H9 (cell line): ENCODE results near the gene VPS26A. TPM values are rescaled to one million over a fixed set of nuclear protein-coding genes. Genes with fewer than 3 reads are reported as not detected.

Source experiments
- DNase-seq: peaks from one replicate; pipeline ENCODE4 v3.0.0-alpha.2; 2017
- H2AFZ ChIP-seq: one replicate; pipeline ENCODE4 v1.6.1; 2013; ENCODE audit warnings: mild to moderate bottlenecking, low read length, control low read depth, moderate library complexity
- H2AK5ac ChIP-seq: 2 replicates; pipeline ENCODE4 v1.6.1; 2013; ENCODE audit warnings: low read length, control low read depth, mixed read lengths; ENCODE audit not compliant: insufficient read length
- H2BK120ac ChIP-seq: one replicate; pipeline ENCODE4 v1.6.1; 2013; ENCODE audit warnings: low read depth, mild to moderate bottlenecking, low read length, control low read depth, inconsistent platforms; ENCODE audit not compliant: poor library complexity, severe bottlenecking
- H2BK12ac ChIP-seq: 2 replicates; pipeline ENCODE4 v1.6.1; 2013; ENCODE audit warnings: low read length, control low read depth, mixed read lengths, low read depth; ENCODE audit not compliant: insufficient read length
- H2BK15ac ChIP-seq: 2 replicates; pipeline ENCODE4 v1.6.1; 2013; ENCODE audit warnings: low read depth, low read length, control low read depth
- H2BK20ac ChIP-seq: one replicate; pipeline ENCODE4 v1.6.1; 2013; ENCODE audit warnings: low read depth, mild to moderate bottlenecking, low read length, control low read depth, inconsistent platforms; ENCODE audit not compliant: poor library complexity, severe bottlenecking
- H2BK5ac ChIP-seq: 2 replicates; pipeline ENCODE4 v1.6.1; 2013; ENCODE audit warnings: low read length, control low read depth, mixed read lengths; ENCODE audit not compliant: insufficient read length
- H3K14ac ChIP-seq: 2 replicates; pipeline ENCODE4 v1.6.1; 2013; ENCODE audit warnings: low read length, control low read depth; ENCODE audit not compliant: insufficient read depth
- H3K18ac ChIP-seq: 2 replicates; pipeline ENCODE4 v1.6.1; 2013; ENCODE audit warnings: low read depth, mild to moderate bottlenecking, mixed read lengths, low read length, control low read depth; ENCODE audit not compliant: insufficient read length
- H3K23ac ChIP-seq: 2 replicates; pipeline ENCODE4 v1.6.1; 2013; ENCODE audit warnings: low read length, control low read depth, mixed read lengths, low read depth; ENCODE audit not compliant: insufficient read length
- H3K23me2 ChIP-seq: 2 replicates; pipeline ENCODE4 v1.6.1; 2013; ENCODE audit warnings: low read depth, mild to moderate bottlenecking, mixed read lengths, low read length, control low read depth; ENCODE audit not compliant: insufficient read length, poor library complexity, severe bottlenecking
- H3K27ac ChIP-seq: 2 replicates; pipeline ENCODE4 v1.5.1; 2013; ENCODE audit warnings: low read length, control low read depth, mixed read lengths, low read depth; ENCODE audit not compliant: insufficient read length
- H3K27me3 ChIP-seq: 2 replicates; pipeline ENCODE4 v1.6.1; 2013; ENCODE audit warnings: low read length, control low read depth, inconsistent platforms; ENCODE audit not compliant: insufficient read depth
- H3K4ac ChIP-seq: 2 replicates; pipeline ENCODE4 v1.6.1; 2013; ENCODE audit warnings: low read depth, mild to moderate bottlenecking, control low read depth, inconsistent platforms, low read length, moderate library complexity
- H3K4me1 ChIP-seq: 2 replicates; pipeline ENCODE4 v1.6.1; 2013; ENCODE audit warnings: low read length, control low read depth, inconsistent platforms; ENCODE audit not compliant: insufficient read depth
- H3K4me2 ChIP-seq: 2 replicates; pipeline ENCODE4 v1.6.1; 2013; ENCODE audit warnings: low read length, control low read depth, mixed read lengths; ENCODE audit not compliant: insufficient read length, insufficient read depth
- H3K56ac ChIP-seq: 2 replicates; pipeline ENCODE4 v1.6.1; 2013; ENCODE audit warnings: low read depth, mild to moderate bottlenecking, mixed read lengths, low read length, control low read depth; ENCODE audit not compliant: insufficient read length
- H3K79me1 ChIP-seq: 2 replicates; pipeline ENCODE4 v1.6.1; 2013; ENCODE audit warnings: low read depth, mild to moderate bottlenecking, moderate library complexity, low read length, control low read depth, inconsistent platforms; ENCODE audit not compliant: insufficient read depth, poor library complexity, severe bottlenecking
- H3K79me2 ChIP-seq: 2 replicates; pipeline ENCODE4 v1.6.1; 2013; ENCODE audit warnings: low read length, control low read depth, inconsistent platforms; ENCODE audit not compliant: insufficient read depth
- H3K9ac ChIP-seq: 2 replicates; pipeline ENCODE4 v1.6.1; 2013; ENCODE audit warnings: low read length, control low read depth, mixed read lengths; ENCODE audit not compliant: insufficient read length; ENCODE audit errors: extremely low read depth
- H3K9me3 ChIP-seq: one replicate; pipeline ENCODE4 v1.6.1; 2013; ENCODE audit warnings: low read depth, low read length, inconsistent platforms; ENCODE audit not compliant: control insufficient read depth
- H3T11ph ChIP-seq: one replicate; pipeline ENCODE4 v1.6.1; 2013; ENCODE audit warnings: mild to moderate bottlenecking, low read length, control low read depth, inconsistent platforms
- H4K20me1 ChIP-seq: one replicate; pipeline ENCODE4 v1.6.1; 2013; ENCODE audit not compliant: control insufficient read depth, insufficient read length, insufficient read depth
- H4K5ac ChIP-seq: 2 replicates; pipeline ENCODE4 v1.6.1; 2013; ENCODE audit warnings: low read depth, mild to moderate bottlenecking, mixed read lengths, low read length, control low read depth; ENCODE audit not compliant: insufficient read length
- H4K8ac ChIP-seq: replicated peaks from 2 replicates; pipeline ENCODE4 v1.6.1; 2013; ENCODE audit warnings: low read length, control low read depth, mixed read lengths, low read depth; ENCODE audit not compliant: insufficient read length
- H4K91ac ChIP-seq: 2 replicates; pipeline ENCODE4 v1.6.1; 2013; ENCODE audit warnings: low read depth, mild to moderate bottlenecking, moderate library complexity, mixed read lengths, low read length, control low read depth; ENCODE audit not compliant: insufficient read length
- H3K27ac Mint-ChIP-seq, 3 experiments: 2 replicates in 2 of 3; 3 replicates in 1 of 3; pipeline ENCODE4 v1.8.0; 2020 to 2021; ENCODE audit warnings: mixed read lengths in 3 of 3, mild to moderate bottlenecking in 1 of 3, moderate library complexity in 1 of 3
- H3K27me3 Mint-ChIP-seq: 2 replicates; pipeline ENCODE4 v1.8.0; 2021; ENCODE audit warnings: low read depth, mild to moderate bottlenecking, moderate library complexity, mixed read lengths
- H3K36me3 Mint-ChIP-seq, 3 experiments: 2 replicates in 2 of 3; 3 replicates in 1 of 3; pipeline ENCODE4 v1.8.0; 2020 to 2021; ENCODE audit warnings: low read depth in 3 of 3, mixed read lengths in 3 of 3; ENCODE audit not compliant: insufficient read depth in 1 of 3
- H3K4me1 Mint-ChIP-seq, 2 experiments: 2 replicates each; pipeline ENCODE4 v1.8.0; 2020; ENCODE audit warnings: mixed read lengths in 2 of 2
- H3K4me3 Mint-ChIP-seq, 2 experiments: 2 replicates in 1 of 2; 3 replicates in 1 of 2; pipeline ENCODE4 v1.8.0; 2020 to 2021; ENCODE audit warnings: mild to moderate bottlenecking in 2 of 2, mixed read lengths in 2 of 2, moderate library complexity in 1 of 2
- H3K9me3 Mint-ChIP-seq, 2 experiments: 2 replicates in 1 of 2; 3 replicates in 1 of 2; pipeline ENCODE4 v1.8.0; 2020; ENCODE audit warnings: mild to moderate bottlenecking in 2 of 2, mixed read lengths in 2 of 2, moderate library complexity in 1 of 2
- WGBS: extraction: QIAGEN DNeasy Blood & Tissue Kit; methylation state at CpG from one replicate; pipeline ENCODE4 v1.1.7; 2013; ENCODE audit warnings: missing lambda C conversion rate, low lambda C conversion rate, mixed read lengths; ENCODE audit not compliant: insufficient read length; ENCODE audit errors: extremely low coverage; 5-methylcytosine and 5-hydroxymethylcytosine counted together
- total RNA-seq: library from RNA; stranded (reverse); gene quantifications from 2 replicates; pipeline ENCODE4 v1.2.1, GENCODE V29; 2021
- TF ChIP-seq, protein P1 (sequence below): fragments of 200-600 bp; sonication (generic); conservative IDR thresholded peaks from 3 replicates; pipeline ENCODE4 v1.8.0; 2021; ENCODE audit warnings: antibody characterized with exemption, mild to moderate bottlenecking

Gene VPS26A
- total RNA-seq, 1 experiment from 2014 or later: 41.8 TPM

DNA sequence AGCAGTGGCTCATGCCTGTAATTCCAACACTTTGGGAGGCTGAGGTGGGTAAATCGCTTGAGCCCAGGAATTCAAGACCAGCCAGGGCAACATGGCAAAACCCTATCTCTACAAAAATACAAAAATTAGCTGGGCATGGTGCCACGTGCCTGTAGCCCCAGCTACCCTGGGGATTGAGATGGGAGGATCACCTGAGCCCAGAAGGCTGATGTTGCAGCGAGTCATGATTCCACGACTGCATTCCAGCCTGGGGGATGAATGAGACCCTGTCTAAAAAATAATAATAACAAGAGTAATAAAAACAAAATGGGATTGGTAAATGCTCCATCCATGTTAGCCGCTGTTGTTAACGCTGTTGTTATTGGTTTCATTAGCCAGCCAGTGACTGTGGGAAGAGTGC is 94.9 kb downstream of the VPS26A start:
- Histone ChIP-seq H3K4me2 (no peak overlapping the region), H4K8ac (no peak overlapping the region), H4K91ac (no peak overlapping the region), H3K4me1 (peaks cover 4% of the 10 kb centered on the region; the same call in 1 of the 2 replicates), H4K20me1 (no peaks in the 10 kb centered on the region), H4K5ac (no peak overlapping the region), H2BK20ac (no peak overlapping the region), H2BK12ac (no peak overlapping the region), H3K79me1 (no peaks in the 10 kb centered on the region), H3K27me3 (no peaks in the 10 kb centered on the region), H3K18ac (no peak overlapping the region), H2BK5ac (no peak overlapping the region), H3K9me3 (no peaks in the 10 kb centered on the region), H3K56ac (no peak overlapping the region), H3K9ac (no peak overlapping the region), H2BK120ac (no peak overlapping the region), H3T11ph (no peak overlapping the region), H2BK15ac (no peak overlapping the region), H3K14ac (no peak overlapping the region), H3K23ac (no peak overlapping the region), H2AFZ (no peak overlapping the region), H2AK5ac (no peak overlapping the region), H3K23me2 (no peaks in the 10 kb centered on the region), H3K27ac (no peak overlapping the region), H3K79me2 (no peaks in the 10 kb centered on the region), H3K4ac (no peak overlapping the region)
- Mint-ChIP-seq H3K27me3 (no peaks in the 10 kb centered on the region; the same call in 1 of the 2 replicates), H3K9me3 (peaks cover 0 to 2% of the 10 kb centered on the region in 2 experiments; a peak in 1 of 5 replicates), H3K4me3 (no peak overlapping the region), H3K4me1 (peaks cover 10% of the 10 kb centered on the region in 2 experiments), H3K36me3 (no peaks in the 10 kb centered on the region), H3K27ac (no peak overlapping the region)
- no peak for DNase-seq
- no CpG with 5 or more reads among the region's 6 CpGs for WGBS
- TF ChIP-seq, protein P1, sequence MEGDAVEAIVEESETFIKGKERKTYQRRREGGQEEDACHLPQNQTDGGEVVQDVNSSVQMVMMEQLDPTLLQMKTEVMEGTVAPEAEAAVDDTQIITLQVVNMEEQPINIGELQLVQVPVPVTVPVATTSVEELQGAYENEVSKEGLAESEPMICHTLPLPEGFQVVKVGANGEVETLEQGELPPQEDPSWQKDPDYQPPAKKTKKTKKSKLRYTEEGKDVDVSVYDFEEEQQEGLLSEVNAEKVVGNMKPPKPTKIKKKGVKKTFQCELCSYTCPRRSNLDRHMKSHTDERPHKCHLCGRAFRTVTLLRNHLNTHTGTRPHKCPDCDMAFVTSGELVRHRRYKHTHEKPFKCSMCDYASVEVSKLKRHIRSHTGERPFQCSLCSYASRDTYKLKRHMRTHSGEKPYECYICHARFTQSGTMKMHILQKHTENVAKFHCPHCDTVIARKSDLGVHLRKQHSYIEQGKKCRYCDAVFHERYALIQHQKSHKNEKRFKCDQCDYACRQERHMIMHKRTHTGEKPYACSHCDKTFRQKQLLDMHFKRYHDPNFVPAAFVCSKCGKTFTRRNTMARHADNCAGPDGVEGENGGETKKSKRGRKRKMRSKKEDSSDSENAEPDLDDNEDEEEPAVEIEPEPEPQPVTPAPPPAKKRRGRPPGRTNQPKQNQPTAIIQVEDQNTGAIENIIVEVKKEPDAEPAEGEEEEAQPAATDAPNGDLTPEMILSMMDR: no peak
